HG02623 (cell line): Measurements from ENCODE around the gene MRGPRX1.
"Not testable (repeated sequence)": the region's sequence is repeated elsewhere in the genome, so short reads cannot be mapped to it uniquely, and the experiment has no call there.

ENCODE experiments used
- ATAC-seq: cut with Tn5 transposase; IDR thresholded peaks from one replicate; pipeline ENCODE4 v1.9.1; 2021; ENCODE audit warnings: moderate library complexity; ENCODE audit not compliant: unreplicated experiment

The MRGPRX1 gene

GRCh38 chr11:18939314-18939713, at the start of gene MRGPRX1:
TSS of gene MRGPRX1 (minus strand) at chr11:18939414. CDS start at chr11:18934784, 4,630 bp downstream.
- no peak for ATAC-seq

GRCh38 chr11:18987454-18988231, 48.4 kb upstream of the MRGPRX1 start:
- no peak for ATAC-seq

GRCh38 chr11:18986744-18987143, 47.5 kb upstream of the MRGPRX1 start:
- no peak for ATAC-seq

- ATAC-seq, result no peak
These were observed 42.7 kb upstream of the MRGPRX1 start for GRCh38 chr11:18981897-18982296.

- no peak for ATAC-seq
These were observed 35.0 kb upstream of the MRGPRX1 start for GRCh38 chr11:18974192-18974591.

- no peak for ATAC-seq
These were observed 33.1 kb upstream of the MRGPRX1 start for GRCh38 chr11:18972336-18972735.

GRCh38 chr11:18969720-18970119, 30.5 kb upstream of the MRGPRX1 start:
- ATAC-seq, result no peak

GRCh38 chr11:18958221-18958910, 19.2 kb upstream of the MRGPRX1 start:
- ATAC-seq, result no peak

- ATAC-seq, result no peak
These were observed 17.4 kb upstream of the MRGPRX1 start for GRCh38 chr11:18956630-18957029.

- ATAC-seq, result no peak
These were observed 3.1 kb downstream of the MRGPRX1 start for GRCh38 chr11:18936002-18936673.

GRCh38 chr11:18934195-18934814, 4.9 kb downstream of the MRGPRX1 start:
- ATAC-seq, result no peak

- ATAC-seq, result no peak
These were observed 11.5 kb downstream of the MRGPRX1 start for GRCh38 chr11:18927550-18928322.

- not testable (repeated sequence) for ATAC-seq
These were observed 13.8 kb downstream of the MRGPRX1 start for GRCh38 chr11:18925426-18925825.

- no peak for ATAC-seq
These were observed 26.3 kb downstream of the MRGPRX1 start for GRCh38 chr11:18912883-18913282.

- no peak for ATAC-seq
These were observed 31.8 kb downstream of the MRGPRX1 start for GRCh38 chr11:18907391-18907790.

GRCh38 chr11:18900637-18901036, 38.6 kb downstream of the MRGPRX1 start:
- ATAC-seq, result not testable (repeated sequence)

- ATAC-seq, result not testable (repeated sequence)
These were observed 39.0 kb downstream of the MRGPRX1 start for GRCh38 chr11:18900151-18900611.

GRCh38 chr11:18891712-18892111, 47.5 kb downstream of the MRGPRX1 start:
- not testable (repeated sequence) for ATAC-seq

GRCh38 chr11:18890615-18891014, 48.6 kb downstream of the MRGPRX1 start:
- ATAC-seq, result no peak
